GM13977 (cell line): Measurements from ENCODE around the gene RGS3.

Experiments
- DNase-seq: peaks from one replicate; pipeline ENCODE4 v3.0.0; 2012; ENCODE audit warnings: low spot score
- CTCF ChIP-seq: IDR thresholded peaks from 2 replicates; pipeline ENCODE4 v1.5.1; 2012; ENCODE audit warnings: mild to moderate bottlenecking, control low read depth; ENCODE audit not compliant: insufficient read depth; ENCODE audit errors: extremely low read depth, missing control alignments
- in situ Hi-C: fragments of 300-500 bp; cut with MboI; formaldehyde crosslinking; loops from one replicate; pipeline ENCODE4 v1.12.0; 2022; ENCODE audit warnings: low sequenced_read_pairs, low pct_unique_long_range_greater_than_20kb, mixed read lengths, inconsistent platforms; ENCODE audit not compliant: unreplicated experiment

Gene RGS3

GRCh38 chr9:113477058-113477457 is 13.5 kb downstream of the RGS3 start:
- no peak for TF ChIP-seq CTCF
- DNase-seq: no peak
- in situ Hi-C loops: no loop called here

GRCh38 chr9:113477661-113478060 is 14.1 kb downstream of the RGS3 start:
- in situ Hi-C loops: no loop called here
- TF ChIP-seq CTCF: no peak
- no peak for DNase-seq

- no peak for DNase-seq
- TF ChIP-seq CTCF: no peak
- in situ Hi-C loops: no loop called here
These were observed 15.7 kb downstream of the RGS3 start for GRCh38 chr9:113479174-113479621.

- in situ Hi-C loops: no loop called here
- TF ChIP-seq CTCF: no peak
- no peak for DNase-seq
These were observed 17.1 kb downstream of the RGS3 start for GRCh38 chr9:113480612-113481011.

GRCh38 chr9:113481176-113481787 is 17.8 kb downstream of the RGS3 start:
- no peak for DNase-seq
- in situ Hi-C loops: no loop called here

GRCh38 chr9:113482341-113482740 is 18.8 kb downstream of the RGS3 start:
- no peak for TF ChIP-seq CTCF
- DNase-seq: no peak
- in situ Hi-C loops: no loop called here

More at GRCh38 chr9:113481176-113481787, 17.8 kb downstream of the RGS3 start:
- TF ChIP-seq CTCF: no peak
